Measurements from ENCODE around the gene FBXO41.

FBXO41 gene

DNA sequence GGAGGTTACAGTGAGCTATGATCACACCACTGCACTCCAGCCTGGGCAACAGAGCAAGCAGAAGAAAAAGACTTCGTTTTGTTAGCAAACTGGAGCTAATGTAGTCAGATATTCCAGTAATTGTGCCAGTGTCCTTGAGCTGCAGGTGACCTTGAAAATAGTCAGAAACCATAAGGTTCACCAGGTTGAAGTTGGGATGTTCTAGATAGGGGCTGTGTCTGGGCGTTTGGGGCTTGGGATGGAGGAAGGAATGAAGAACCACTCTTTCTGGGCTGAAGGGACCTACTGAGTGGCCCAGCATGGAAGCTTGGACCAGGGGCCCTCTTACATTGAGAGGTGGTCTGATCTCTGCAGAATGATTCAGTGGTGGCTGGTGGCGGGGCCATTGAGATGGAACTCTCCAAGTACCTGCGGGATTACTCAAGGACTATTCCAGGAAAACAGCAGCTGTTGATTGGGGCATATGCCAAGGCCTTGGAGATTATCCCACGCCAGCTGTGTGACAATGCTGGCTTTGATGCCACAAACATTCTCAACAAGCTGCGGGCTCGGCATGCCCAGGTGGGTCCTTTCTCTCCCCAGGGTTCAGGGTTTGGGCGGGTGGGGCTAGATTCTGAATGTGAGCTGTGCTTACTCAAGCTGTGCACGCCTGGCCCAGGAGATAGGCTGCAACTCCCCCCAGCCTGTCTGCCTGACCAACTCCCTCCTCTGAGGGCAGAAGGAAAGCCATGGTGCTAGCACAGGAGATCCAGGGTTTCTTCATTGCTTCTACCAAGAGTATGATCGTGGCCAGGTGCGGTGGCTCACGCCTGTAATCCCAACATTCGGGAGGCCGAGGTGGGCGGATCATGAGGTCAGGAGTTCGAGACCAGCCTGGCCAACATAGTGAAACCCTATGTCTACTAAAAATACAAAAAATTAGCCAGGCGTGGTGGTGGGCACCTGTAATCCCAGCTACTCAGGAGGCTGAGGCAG lies 33.1 kb downstream of the FBXO41 start:
- DNase-seq (ENCODE audit: low read depth), result no peak
- TF ChIP-seq, protein P1, sequence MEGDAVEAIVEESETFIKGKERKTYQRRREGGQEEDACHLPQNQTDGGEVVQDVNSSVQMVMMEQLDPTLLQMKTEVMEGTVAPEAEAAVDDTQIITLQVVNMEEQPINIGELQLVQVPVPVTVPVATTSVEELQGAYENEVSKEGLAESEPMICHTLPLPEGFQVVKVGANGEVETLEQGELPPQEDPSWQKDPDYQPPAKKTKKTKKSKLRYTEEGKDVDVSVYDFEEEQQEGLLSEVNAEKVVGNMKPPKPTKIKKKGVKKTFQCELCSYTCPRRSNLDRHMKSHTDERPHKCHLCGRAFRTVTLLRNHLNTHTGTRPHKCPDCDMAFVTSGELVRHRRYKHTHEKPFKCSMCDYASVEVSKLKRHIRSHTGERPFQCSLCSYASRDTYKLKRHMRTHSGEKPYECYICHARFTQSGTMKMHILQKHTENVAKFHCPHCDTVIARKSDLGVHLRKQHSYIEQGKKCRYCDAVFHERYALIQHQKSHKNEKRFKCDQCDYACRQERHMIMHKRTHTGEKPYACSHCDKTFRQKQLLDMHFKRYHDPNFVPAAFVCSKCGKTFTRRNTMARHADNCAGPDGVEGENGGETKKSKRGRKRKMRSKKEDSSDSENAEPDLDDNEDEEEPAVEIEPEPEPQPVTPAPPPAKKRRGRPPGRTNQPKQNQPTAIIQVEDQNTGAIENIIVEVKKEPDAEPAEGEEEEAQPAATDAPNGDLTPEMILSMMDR (conservative IDR thresholded peaks at IDR 0.05; ENCODE audit: low read depth, low read length), result no peak
- H3K4me3 ChIP-seq (ENCODE audit: low read length), result no peak overlapping the region

DNA sequence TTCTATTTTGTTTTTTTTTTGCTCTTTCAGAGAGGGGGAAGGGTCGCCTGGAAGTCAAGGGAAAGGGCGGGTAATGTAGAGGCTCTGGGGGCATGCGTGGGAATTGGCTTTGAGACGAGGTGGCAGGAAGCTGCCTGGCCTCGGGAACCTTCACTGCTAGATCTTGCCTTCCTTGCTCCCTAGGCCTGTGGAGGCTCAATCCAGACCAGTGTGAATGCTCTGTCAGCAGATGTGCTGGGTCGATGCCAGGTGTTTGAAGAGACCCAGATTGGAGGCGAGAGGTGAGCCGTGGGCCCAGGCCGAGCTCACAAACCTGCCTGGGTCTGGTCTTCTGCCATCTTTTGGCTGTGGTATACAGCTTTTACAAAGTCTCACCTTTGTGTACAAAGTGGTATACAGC lies 34.6 kb downstream of the FBXO41 start:
- H3K4me3 ChIP-seq (ENCODE audit: low read length), result no peak overlapping the region
- TF ChIP-seq, protein P1 (conservative IDR thresholded peaks at IDR 0.05; ENCODE audit: low read depth, low read length), result no peak
- no peak for DNase-seq (ENCODE audit: low read depth)

GRCh38 chr2:73246850-73247249 lies 37.4 kb downstream of the FBXO41 start:
- H3K4me3 ChIP-seq (ENCODE audit: low read length), result no peak overlapping the region
- no peak for DNase-seq (ENCODE audit: low read depth)
- TF ChIP-seq, protein P1 (conservative IDR thresholded peaks at IDR 0.05; ENCODE audit: low read depth, low read length), result no peak

GRCh38 chr2:73244580-73244979 lies 39.7 kb downstream of the FBXO41 start:
- TF ChIP-seq, protein P1 (conservative IDR thresholded peaks at IDR 0.05; ENCODE audit: low read depth, low read length), result no peak

DNA sequence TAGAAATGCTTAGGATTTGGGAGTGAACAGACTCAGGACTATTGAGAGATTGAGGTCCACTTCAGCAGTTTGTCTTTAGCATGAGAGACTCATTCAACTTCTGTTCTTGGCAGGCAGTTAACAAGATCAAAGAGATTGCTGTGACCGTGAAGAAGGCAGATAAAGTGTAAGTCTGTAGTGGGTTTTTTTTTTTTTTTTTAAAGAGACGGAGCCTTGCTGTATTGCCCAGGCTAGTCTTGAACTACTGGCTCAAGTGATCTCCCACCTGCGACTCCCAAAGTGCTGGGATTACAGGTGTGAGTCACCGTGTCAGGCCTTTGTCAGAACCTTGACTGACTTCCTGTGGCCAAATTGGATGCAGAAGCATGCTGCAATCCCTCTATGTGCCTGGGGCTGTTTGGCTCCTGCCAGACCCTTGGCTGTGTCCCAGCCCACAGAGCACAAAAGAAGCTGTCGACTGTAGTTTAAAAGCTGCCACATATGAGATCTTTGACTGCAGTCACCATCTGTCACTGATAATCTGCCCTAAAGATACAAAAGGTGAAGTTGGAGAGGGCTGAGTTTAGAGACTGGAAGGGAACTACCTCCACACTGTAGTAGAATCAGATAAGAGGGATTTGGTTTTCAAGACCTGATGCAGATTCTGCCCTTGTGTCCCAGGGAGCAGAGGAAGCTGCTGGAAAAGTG lies 40.3 kb downstream of the FBXO41 start:
- TF ChIP-seq, protein P1 (conservative IDR thresholded peaks at IDR 0.05; ENCODE audit: low read depth, low read length), result no peak
- H3K4me3 ChIP-seq (ENCODE audit: low read length), result no peak overlapping the region
- peak; percentile 3 for DNase-seq (ENCODE audit: low read depth)

More at GRCh38 chr2:73244580-73244979, 39.7 kb downstream of the FBXO41 start:
- H3K4me3 ChIP-seq (ENCODE audit: low read length), result no peak overlapping the region
- DNase-seq (ENCODE audit: low read depth), result no peak

DNA sequence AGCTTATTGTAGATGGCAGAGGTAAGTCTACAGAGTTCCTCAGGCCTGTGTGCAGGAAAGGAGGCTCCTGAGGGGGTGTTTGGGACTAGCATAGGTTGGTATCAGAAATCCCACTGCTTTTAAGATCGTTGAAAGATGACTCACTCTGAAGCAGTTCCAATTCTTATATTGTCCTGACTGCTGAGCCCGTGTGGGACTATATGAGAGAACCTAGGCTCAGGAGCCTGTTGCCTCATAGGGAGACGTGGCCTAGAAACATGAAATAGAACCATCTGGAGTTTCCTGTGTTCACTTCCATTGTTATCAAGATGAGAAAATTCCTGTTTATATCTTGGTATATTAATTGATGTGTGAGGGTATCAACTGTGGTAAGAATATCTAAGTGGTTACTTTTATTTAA lies 44.5 kb downstream of the FBXO41 start:
- TF ChIP-seq, protein P1 (conservative IDR thresholded peaks at IDR 0.05; ENCODE audit: low read depth, low read length), result no peak
- DNase-seq (ENCODE audit: low read depth), result peak; percentile 0
- no peak overlapping the region for H3K4me3 ChIP-seq (ENCODE audit: low read length)
